ENCODE data around the gene CLDN1. TPM values are rescaled to one million over a fixed set of nuclear protein-coding genes. Genes with fewer than 3 reads are reported as not detected.

CLDN1 gene
- total and polyA plus RNA-seq, 10 of the 15 experiments (the other 5 are each of a cell fraction or from before 2014, with no cell fraction given), result 3.4 to 22.8 (median 8.5) TPM

DNA sequence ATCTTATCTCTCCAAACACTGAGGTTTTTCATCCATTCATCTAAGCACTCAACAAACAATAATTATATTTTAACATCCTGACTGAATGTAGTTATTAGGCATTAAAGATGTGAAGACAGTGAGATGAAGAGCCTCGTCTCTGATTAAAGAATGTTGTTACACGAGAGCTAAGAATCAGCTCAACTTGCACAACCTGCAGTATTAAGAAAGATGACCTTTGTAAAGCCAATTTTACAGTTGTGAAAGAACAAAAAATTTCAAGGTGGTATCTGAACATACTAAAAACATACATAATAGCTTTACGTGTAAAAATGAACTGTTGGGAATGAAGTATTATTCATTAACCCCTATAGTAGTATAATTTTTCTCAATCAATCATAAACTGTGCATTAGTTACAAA, 12.8 kb downstream of the CLDN1 start:
- H2AFZ ChIP-seq (ENCODE audit: control insufficient read depth, low read depth, low read length), result no peak overlapping the region
- no peaks in the 10 kb centered on the region for H3K4me1 ChIP-seq (ENCODE audit: control insufficient read depth, insufficient read depth, low read length)
- no peaks in the 10 kb centered on the region for H3K27me3 ChIP-seq (replicated peaks in 1 of 2; ENCODE audit: control insufficient read depth in 2 of 2, insufficient read depth in 2 of 2, low read length in 1 of 2)
- no peak for DNase-seq (ENCODE audit: low read depth, low spot score)
- H3K4me2 ChIP-seq (ENCODE audit: control insufficient read depth, insufficient read depth), result no peak overlapping the region
- POLR2A ChIA-PET, result no interaction called here
- H3K79me2 ChIP-seq (ENCODE audit: control insufficient read depth, insufficient read depth, low read length), result no peaks in the 10 kb centered on the region
- WGBS (ENCODE audit: insufficient coverage, insufficient replicate concordance, low lambda C conversion rate, missing lambda C conversion rate), result 12% methylated on average over 3 of the region's 3 CpGs
- no peak for FAIRE-seq
- no peak for ATAC-seq
- RAD21 ChIA-PET (ENCODE audit: unreplicated experiment), result interaction anchor here (1.3 to 1.4 kb wide), 3 partner anchors 9 to 36 kb away, joined by 4 read pairs; no protein-coding TSS in a partner anchor
- H4K20me1 ChIP-seq (ENCODE audit: control insufficient read depth, insufficient read depth), result no peaks in the 10 kb centered on the region
- BruUV-seq (replicated peaks), result no TSS peak
- SMC1A ChIA-PET (ENCODE audit: uncharacterized antibody, unreplicated experiment), result interaction anchor here (1.0 to 2.2 kb wide), 4 partner anchors 9 to 28 kb away, joined by 3 to 6 read pairs (median 4); no protein-coding TSS in a partner anchor
- intact Hi-C loops (cut with micrococcal nuclease; ENCODE audit: unreplicated experiment), result no loop called here
- no peak overlapping the region for H3K9ac ChIP-seq (ENCODE audit: control insufficient read depth, insufficient read depth, low read length)
- TF ChIP-seq, protein P1, sequence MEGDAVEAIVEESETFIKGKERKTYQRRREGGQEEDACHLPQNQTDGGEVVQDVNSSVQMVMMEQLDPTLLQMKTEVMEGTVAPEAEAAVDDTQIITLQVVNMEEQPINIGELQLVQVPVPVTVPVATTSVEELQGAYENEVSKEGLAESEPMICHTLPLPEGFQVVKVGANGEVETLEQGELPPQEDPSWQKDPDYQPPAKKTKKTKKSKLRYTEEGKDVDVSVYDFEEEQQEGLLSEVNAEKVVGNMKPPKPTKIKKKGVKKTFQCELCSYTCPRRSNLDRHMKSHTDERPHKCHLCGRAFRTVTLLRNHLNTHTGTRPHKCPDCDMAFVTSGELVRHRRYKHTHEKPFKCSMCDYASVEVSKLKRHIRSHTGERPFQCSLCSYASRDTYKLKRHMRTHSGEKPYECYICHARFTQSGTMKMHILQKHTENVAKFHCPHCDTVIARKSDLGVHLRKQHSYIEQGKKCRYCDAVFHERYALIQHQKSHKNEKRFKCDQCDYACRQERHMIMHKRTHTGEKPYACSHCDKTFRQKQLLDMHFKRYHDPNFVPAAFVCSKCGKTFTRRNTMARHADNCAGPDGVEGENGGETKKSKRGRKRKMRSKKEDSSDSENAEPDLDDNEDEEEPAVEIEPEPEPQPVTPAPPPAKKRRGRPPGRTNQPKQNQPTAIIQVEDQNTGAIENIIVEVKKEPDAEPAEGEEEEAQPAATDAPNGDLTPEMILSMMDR (IDR thresholded peaks at IDR 0.05 in 2 of 3, conservative IDR thresholded peaks at IDR 0.05 in 1 of 3; ENCODE audit: control insufficient read depth in 2 of 3, extremely low read depth in 1 of 3, insufficient read depth in 1 of 3, low read depth in 3 of 3, low read length in 3 of 3), result no peak
- TF ChIP-seq MEF2A (IDR thresholded peaks at IDR 0.05; ENCODE audit: insufficient read depth, low read depth, low read length), result no peak
- no peak for TF ChIP-seq ZNF207 (IDR thresholded peaks at IDR 0.05; ENCODE audit: borderline replicate concordance)
- TF ChIP-seq SPI1 (IDR thresholded peaks at IDR 0.05; ENCODE audit: borderline replicate concordance, insufficient read depth, low read depth, low read length), result no peak
- TF ChIP-seq ZSCAN29 (IDR thresholded peaks at IDR 0.05), result no peak
- TF ChIP-seq ATF3 (IDR thresholded peaks at IDR 0.05; ENCODE audit: borderline replicate concordance, extremely low read depth, low read depth, low read length), result no peak
- TF ChIP-seq MLLT1 (IDR thresholded peaks at IDR 0.05), result no peak
- no peak for TF ChIP-seq KAT2A (conservative IDR thresholded peaks at IDR 0.05; ENCODE audit: control insufficient read depth, low read depth, low read length)
- no peak for TF ChIP-seq BCL3 (IDR thresholded peaks at IDR 0.05; ENCODE audit: borderline replicate concordance, insufficient read depth, low read depth, low read length, poor library complexity, severe bottlenecking)
- no peak for TF ChIP-seq KDM1A (IDR thresholded peaks at IDR 0.05; ENCODE audit: borderline replicate concordance)
- no peak for TF ChIP-seq CREB1 (IDR thresholded peaks at IDR 0.05; ENCODE audit: low read depth)
- CTCF ChIA-PET, result interaction anchor here (0.6 to 2.0 kb wide), 4 partner anchors 9 to 63 kb away, joined by 3 to 9 read pairs (median 4); no protein-coding TSS in a partner anchor
- H3K27ac ChIP-seq (ENCODE audit: control insufficient read depth, insufficient read depth), result no peak overlapping the region
- no peaks in the 10 kb centered on the region for H3K36me3 ChIP-seq (ENCODE audit: control insufficient read depth in 2 of 2, insufficient read depth in 2 of 2, low read length in 1 of 2)
- no peak overlapping the region for H3K4me3 ChIP-seq
- in situ Hi-C loops (cut with MboI), result no loop called here
- no peaks in the 10 kb centered on the region for H3K9me3 ChIP-seq (replicated peaks; ENCODE audit: control insufficient read depth, insufficient read depth, low read length)

Data from GM12878 (cell line).